Loucy (cell line): ENCODE results near the gene FAIM2.

Source experiments
- CTCF ChIP-seq: fragments of 200-600 bp; sonication (generic); conservative IDR thresholded peaks from 2 replicates; pipeline ENCODE4 v1.5.1; 2014; ENCODE audit warnings: mild to moderate bottlenecking, antibody characterized with exemption, low read length
- EZH2phosphoT487 ChIP-seq: fragments of 200-600 bp; IDR thresholded peaks from 2 replicates; pipeline ENCODE4 v1.6.1; 2018; ENCODE audit warnings: antibody characterized with exemption, mild to moderate bottlenecking, moderate library complexity, borderline replicate concordance

GRCh38 chr12:49881415-49882247, 22.1 kb downstream of the FAIM2 start:
- TF ChIP-seq CTCF (no peak), EZH2phosphoT487 (no peak)
